AG09309 (cell line): ENCODE measurements around the gene KHDC4.

Source experiments
- DNase-seq: peaks from one replicate; pipeline ENCODE4 v3.0.0-alpha.2; 2010; ENCODE audit warnings: low read depth
- H3K4me3 ChIP-seq: 2 replicates; pipeline ENCODE4 v1.5.1; 2011; ENCODE audit warnings: mild to moderate bottlenecking, low read depth, low read length, moderate library complexity; ENCODE audit not compliant: control insufficient read depth
- CTCF ChIP-seq: IDR thresholded peaks from 2 replicates; pipeline ENCODE4 v1.5.1; 2011; ENCODE audit warnings: mild to moderate bottlenecking, low read depth, low read length, inconsistent platforms; ENCODE audit not compliant: insufficient read depth, control insufficient read depth; ENCODE audit errors: missing control alignments

The KHDC4 gene

GRCh38 chr1:155947741-155948140 is 13.5 kb upstream of the KHDC4 start:
- DNase-seq, result no peak
- H3K4me3 ChIP-seq, result no peak overlapping the region
- no peak for TF ChIP-seq CTCF

- no peak for DNase-seq
- no peak for TF ChIP-seq CTCF
- H3K4me3 ChIP-seq, result no peak overlapping the region
Measured at GRCh38 chr1:155947292-155947691, 13.1 kb upstream of the KHDC4 start.

- DNase-seq, result no peak
- TF ChIP-seq CTCF, result no peak
Measured at GRCh38 chr1:155946633-155947219, 12.5 kb upstream of the KHDC4 start.

GRCh38 chr1:155944444-155944799 is 10.2 kb upstream of the KHDC4 start:
- no peak for TF ChIP-seq CTCF
- no peak overlapping the region for H3K4me3 ChIP-seq
- DNase-seq, result no peak

More at GRCh38 chr1:155946633-155947219, 12.5 kb upstream of the KHDC4 start:
- H3K4me3 ChIP-seq, result no peak overlapping the region

GRCh38 chr1:155942578-155943141 is 8.4 kb upstream of the KHDC4 start:
- H3K4me3 ChIP-seq, result no peak overlapping the region
- no peak for DNase-seq
- TF ChIP-seq CTCF, result no peak

- no peak for DNase-seq
- no peak for TF ChIP-seq CTCF
- no peak overlapping the region for H3K4me3 ChIP-seq
Measured at GRCh38 chr1:155941845-155942531, 7.8 kb upstream of the KHDC4 start.
